Activated CD4-positive, alpha-beta T cell treated with anti-CD3 and anti-CD28 coated beads for 36 hours (primary cell): ENCODE measurements around the gene RSPO3. TPM values are rescaled to one million over a fixed set of nuclear protein-coding genes. Genes with fewer than 3 reads are reported as not detected.
"Not testable (repeated sequence)": the region's sequence is repeated elsewhere in the genome, so short reads cannot be mapped to it uniquely, and the experiment has no call there.

Source experiments
- ATAC-seq: fragments of 200-7000 bp; cut with Tn5 transposase; one replicate; pipeline ENCODE4 v1.10.0; 2021; ENCODE audit warnings: mild to moderate bottlenecking, moderate library complexity
- CTCF ChIA-PET: fragments of 350-600 bp; sonication (Branson Sonifier 250); formaldehyde crosslinking; loops from one replicate; lab custom pipeline; 2021; ENCODE audit warnings: antibody characterized with exemption; lab: Charles Lee
- POLR2A ChIA-PET: fragments of 350-600 bp; sonication (Branson Sonifier 250); formaldehyde crosslinking; loops from one replicate; lab custom pipeline; 2021; ENCODE audit warnings: antibody characterized with exemption, inconsistent platforms; lab: Charles Lee
- DNase-seq: peaks from one replicate; pipeline ENCODE4 v3.0.0-alpha.2; 2020
- H3K27ac Mint-ChIP-seq: one replicate; pipeline ENCODE4 v1.8.0; 2021; ENCODE audit warnings: mixed read lengths
- H3K27me3 Mint-ChIP-seq: one replicate; pipeline ENCODE4 v1.8.0; 2021; ENCODE audit warnings: mixed read lengths
- H3K36me3 Mint-ChIP-seq: one replicate; pipeline ENCODE4 v1.8.0; 2021; ENCODE audit warnings: low read depth, mixed read lengths
- H3K4me1 Mint-ChIP-seq: one replicate; pipeline ENCODE4 v1.8.0; 2021; ENCODE audit warnings: mixed read lengths
- H3K4me3 Mint-ChIP-seq: one replicate; pipeline ENCODE4 v1.8.0; 2021; ENCODE audit warnings: mild to moderate bottlenecking, moderate library complexity, mixed read lengths
- H3K9me3 Mint-ChIP-seq: one replicate; pipeline ENCODE4 v1.8.0; 2021; ENCODE audit warnings: low read depth, mixed read lengths
- intact Hi-C, 2 experiments: fragments of 100-400 bp; cut with DNase I in 1 of 2; cut with micrococcal nuclease in 1 of 2; formaldehyde crosslinking; loops; one replicate each; pipeline versions ENCODE4 v1.14.2 to v1.15.1; 2022 to 2024; cut with DNase I, micrococcal nuclease
- total RNA-seq, 2 experiments: library from RNA; stranded (reverse); gene quantifications; one replicate each; pipeline ENCODE4 v1.2.3, GENCODE V29; 2021

The RSPO3 gene
- total RNA-seq, 2 experiments from 2014 or later: not detected

DNA sequence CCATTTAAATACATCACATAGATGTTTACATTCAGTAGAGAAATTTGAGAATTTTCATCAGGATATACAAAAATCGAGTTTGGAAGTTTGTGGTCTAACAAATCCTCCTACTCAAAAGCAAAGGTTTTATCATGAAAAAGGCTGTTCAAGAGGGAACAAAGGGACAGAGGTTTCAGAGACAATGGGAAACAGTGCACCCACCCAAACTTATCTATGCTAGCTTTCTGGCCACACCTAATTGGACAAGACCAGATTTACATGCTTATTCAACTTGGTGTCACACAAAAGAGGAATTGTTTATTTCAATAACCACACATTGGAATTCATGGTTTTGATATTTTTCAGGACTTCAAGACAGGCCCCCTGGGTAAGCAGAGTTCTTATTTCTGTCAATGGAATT lies 28.4 kb upstream of the RSPO3 start:
- Mint-ChIP-seq H3K27ac (no peak overlapping the region), H3K4me1 (no peaks in the 10 kb centered on the region), H3K36me3 (no peaks in the 10 kb centered on the region), H3K4me3 (no peak overlapping the region), H3K27me3 (peaks cover 3% of the 10 kb centered on the region), H3K9me3 (no peaks in the 10 kb centered on the region)
- no peak for ATAC-seq
- DNase-seq: no peak
- ChIA-PET CTCF (no interaction called here), POLR2A (no interaction called here)
- intact Hi-C loops: loop anchor here in 1 of 2 experiments (10.0 kb wide), 1 partner anchor 1965 kb away; no protein-coding TSS in a partner anchor

DNA sequence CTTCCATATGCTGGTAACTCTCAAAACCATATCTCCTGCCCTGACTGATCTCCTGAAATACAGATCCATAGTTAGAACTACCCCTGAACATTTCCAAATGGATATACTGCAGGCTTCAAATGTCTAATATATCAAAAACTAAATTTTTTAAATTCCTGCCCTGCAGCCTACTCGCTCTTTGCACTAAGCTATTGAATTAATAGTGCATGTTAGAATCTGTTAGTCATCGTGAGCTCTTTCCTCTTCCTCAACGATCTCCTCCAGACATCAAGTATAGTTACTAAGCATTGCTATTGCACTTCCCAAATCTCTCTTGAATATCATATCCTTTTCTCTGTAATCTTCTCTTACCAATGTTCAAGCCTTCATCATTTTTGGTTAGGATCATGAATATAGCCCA lies 26.0 kb upstream of the RSPO3 start:
- no peak for DNase-seq
- POLR2A ChIA-PET: interaction anchor here (0.6 kb wide), 1 partner anchor 148 kb away, joined by 5 read pairs; no protein-coding TSS in a partner anchor
- no peaks in the 10 kb centered on the region for H3K27me3 Mint-ChIP-seq
- no peaks in the 10 kb centered on the region for H3K4me1 Mint-ChIP-seq
- CTCF ChIA-PET: no interaction called here
- H3K27ac Mint-ChIP-seq: no peak overlapping the region
- no peaks in the 10 kb centered on the region for H3K9me3 Mint-ChIP-seq
- no peak for ATAC-seq
- intact Hi-C loops: loop anchor here in 1 of 2 experiments (10.0 kb wide), 1 partner anchor 1962 kb away; no protein-coding TSS in a partner anchor
- H3K36me3 Mint-ChIP-seq: no peaks in the 10 kb centered on the region
- H3K4me3 Mint-ChIP-seq: no peak overlapping the region

DNA sequence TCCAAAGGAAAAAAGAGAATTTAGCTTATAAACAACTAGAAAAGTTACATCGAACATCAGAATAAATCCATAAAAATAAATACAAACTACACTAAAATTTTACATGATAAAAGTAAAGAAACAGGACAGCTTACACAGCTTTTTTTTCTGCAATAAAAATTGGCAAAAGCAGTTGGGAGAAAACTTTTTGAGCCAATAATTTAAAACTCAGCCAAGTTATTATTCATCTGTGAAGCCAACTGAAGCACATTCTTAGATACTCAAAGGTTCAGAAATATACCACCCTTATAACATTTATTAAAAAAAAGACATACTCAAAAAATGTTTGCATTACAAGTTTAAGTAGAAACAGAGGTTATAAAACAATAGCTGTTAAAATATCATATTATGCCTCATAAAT lies 23.7 kb upstream of the RSPO3 start:
- Mint-ChIP-seq H3K9me3 (no peaks in the 10 kb centered on the region), H3K27me3 (no peaks in the 10 kb centered on the region), H3K4me1 (no peaks in the 10 kb centered on the region), H3K27ac (no peak overlapping the region), H3K4me3 (no peak overlapping the region), H3K36me3 (no peaks in the 10 kb centered on the region)
- ATAC-seq: no peak
- DNase-seq: no peak
- ChIA-PET POLR2A (no interaction called here), CTCF (no interaction called here)
- intact Hi-C loops: loop anchor here in 1 of 2 experiments (10.0 kb wide), 1 partner anchor 1960 kb away; no protein-coding TSS in a partner anchor

DNA sequence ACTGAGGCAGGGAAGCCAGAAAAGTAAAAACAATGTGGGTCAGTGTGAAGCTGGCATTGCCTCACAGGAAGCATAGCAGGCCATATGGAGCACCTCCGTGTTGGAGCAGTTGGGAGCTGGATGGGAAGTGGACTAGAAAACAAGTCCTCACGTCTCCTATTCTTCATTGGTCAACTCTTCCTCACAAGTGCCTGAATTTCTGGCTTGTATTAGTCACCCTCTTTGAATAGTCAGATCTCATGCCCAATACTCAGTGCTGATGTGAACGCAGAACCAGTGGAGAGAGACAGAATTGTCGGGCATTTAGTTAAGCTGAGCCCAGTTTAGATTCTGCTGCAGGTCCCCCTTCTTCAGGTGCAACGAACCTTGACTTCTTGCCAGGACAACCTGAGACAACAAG lies 22.3 kb upstream of the RSPO3 start:
- Mint-ChIP-seq H3K36me3 (no peaks in the 10 kb centered on the region), H3K9me3 (no peaks in the 10 kb centered on the region), H3K27me3 (no peaks in the 10 kb centered on the region), H3K4me3 (no peak overlapping the region), H3K27ac (no peak overlapping the region), H3K4me1 (no peaks in the 10 kb centered on the region)
- POLR2A ChIA-PET: no interaction called here
- CTCF ChIA-PET: interaction anchor here (1.0 kb wide), 1 partner anchor 1071 kb away, joined by 3 read pairs; no protein-coding TSS in a partner anchor
- DNase-seq: no peak
- ATAC-seq: no peak
- intact Hi-C loops: loop anchor here in 1 of 2 experiments (10.0 kb wide), 1 partner anchor 1959 kb away; no protein-coding TSS in a partner anchor

DNA sequence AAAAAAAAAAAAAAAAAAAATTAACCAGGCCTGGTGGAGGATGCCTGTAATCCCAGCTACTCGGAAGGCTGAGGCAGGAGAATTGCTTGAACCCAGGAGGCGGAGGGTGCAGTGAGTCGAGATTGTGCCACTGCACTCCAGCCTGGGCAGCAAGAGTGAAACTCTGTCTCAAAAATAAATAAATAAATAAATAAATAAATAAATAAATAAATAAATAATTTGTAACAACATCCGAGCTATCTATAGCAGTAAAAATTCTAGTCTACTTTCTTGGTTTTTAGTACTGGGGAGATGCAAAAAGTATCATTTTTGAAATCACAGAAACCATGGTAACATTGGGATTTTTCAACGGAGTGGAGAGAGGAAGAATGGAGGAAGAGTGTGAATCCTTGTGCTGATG lies 21.0 kb upstream of the RSPO3 start:
- H3K4me1 Mint-ChIP-seq, CTCF ChIA-PET, H3K27me3 Mint-ChIP-seq, DNase-seq, H3K27ac Mint-ChIP-seq, H3K36me3 Mint-ChIP-seq, H3K4me3 Mint-ChIP-seq, H3K9me3 Mint-ChIP-seq, ATAC-seq, POLR2A ChIA-PET: not testable (repeated sequence)
- intact Hi-C loops: loop anchor here in 1 of 2 experiments (10.0 kb wide), 1 partner anchor 1957 kb away; no protein-coding TSS in a partner anchor

DNA sequence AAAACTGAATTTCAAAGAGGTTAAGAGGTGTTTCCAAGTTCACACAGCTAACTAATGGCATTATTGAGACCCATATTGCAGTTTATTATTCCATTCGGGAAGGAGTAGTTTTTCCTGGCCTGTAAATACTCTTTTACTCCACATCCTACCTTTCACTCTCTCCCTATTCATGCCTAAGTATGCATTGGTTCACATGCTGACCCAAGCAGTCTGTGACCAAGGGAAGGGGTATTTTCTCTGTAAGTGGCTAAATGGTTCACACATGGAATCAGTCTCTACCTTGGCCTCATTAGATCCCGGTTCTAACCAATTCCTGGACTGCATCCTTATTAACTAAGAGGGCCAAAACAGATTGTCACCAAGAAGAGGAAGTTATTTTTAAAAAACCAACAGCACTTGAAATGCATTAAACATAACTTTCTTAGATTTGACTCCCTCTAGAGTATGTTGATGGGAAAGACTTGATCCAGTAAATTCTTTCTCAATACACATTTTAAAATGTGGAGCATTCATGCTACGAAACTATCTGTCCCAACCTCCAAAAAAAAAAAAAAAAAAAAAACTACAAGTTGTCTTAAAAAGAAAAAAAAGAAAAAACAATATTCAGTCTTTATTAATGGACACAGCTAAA lies 17.8 kb upstream of the RSPO3 start:
- no peaks in the 10 kb centered on the region for H3K4me1 Mint-ChIP-seq
- intact Hi-C loops: no loop called here
- ChIA-PET CTCF (interaction anchor here (0.8 to 1.2 kb wide), 3 partner anchors 10 to 297 kb away, joined by 3 read pairs; no protein-coding TSS in a partner anchor), POLR2A (no interaction called here)
- ATAC-seq (no peak), DNase-seq (no peak)
- H3K27me3 Mint-ChIP-seq: peaks cover 11% of the 10 kb centered on the region
- H3K27ac Mint-ChIP-seq: no peak overlapping the region
- no peaks in the 10 kb centered on the region for H3K9me3 Mint-ChIP-seq
- no peaks in the 10 kb centered on the region for H3K36me3 Mint-ChIP-seq
- no peak overlapping the region for H3K4me3 Mint-ChIP-seq

DNA sequence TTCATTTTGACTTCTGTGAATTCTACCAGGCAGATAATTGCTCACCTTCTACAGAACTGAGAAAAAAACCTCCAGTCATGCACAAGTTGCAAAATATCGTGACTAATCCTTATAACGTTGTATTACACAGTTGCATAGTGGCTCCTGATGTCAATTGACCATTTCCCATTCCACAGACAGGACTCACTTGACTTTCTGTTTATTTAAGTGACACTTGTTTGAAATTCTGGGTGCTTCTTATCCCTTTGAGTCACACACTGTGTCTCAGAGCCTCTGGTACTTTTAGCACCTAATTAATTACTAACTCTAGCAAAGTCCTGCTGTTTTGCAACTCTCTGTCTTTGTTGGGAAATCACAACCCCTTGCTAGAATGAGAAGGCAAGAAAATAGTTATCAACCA lies 16.2 kb upstream of the RSPO3 start:
- Mint-ChIP-seq H3K4me3 (no peak overlapping the region), H3K27ac (no peak overlapping the region), H3K27me3 (peaks cover 18% of the 10 kb centered on the region), H3K4me1 (no peaks in the 10 kb centered on the region), H3K9me3 (no peaks in the 10 kb centered on the region), H3K36me3 (no peaks in the 10 kb centered on the region)
- intact Hi-C loops: no loop called here
- CTCF ChIA-PET: no interaction called here
- POLR2A ChIA-PET: no interaction called here
- DNase-seq (no peak), ATAC-seq (no peak)

DNA sequence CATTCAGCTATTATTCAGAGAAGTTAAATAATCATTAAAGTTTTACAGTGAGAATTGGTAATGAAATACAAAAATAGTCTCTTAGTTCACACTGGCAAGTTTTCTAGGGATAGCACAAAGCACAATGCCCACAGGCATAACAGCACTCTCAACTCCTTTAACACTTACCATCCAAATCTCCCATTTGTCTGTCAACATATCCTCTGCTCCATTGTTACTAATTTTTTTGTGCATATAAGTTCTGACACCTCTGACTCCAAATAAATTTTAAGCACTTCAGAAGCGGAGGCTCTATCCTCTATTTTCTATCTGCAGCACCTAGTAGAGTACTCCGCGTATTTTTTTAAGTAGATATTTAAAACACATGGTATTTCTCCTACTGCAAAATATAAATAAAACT lies 15.6 kb upstream of the RSPO3 start:
- Mint-ChIP-seq H3K27me3 (peaks cover 20% of the 10 kb centered on the region), H3K4me3 (no peak overlapping the region), H3K4me1 (no peaks in the 10 kb centered on the region), H3K27ac (no peak overlapping the region), H3K36me3 (no peaks in the 10 kb centered on the region), H3K9me3 (no peaks in the 10 kb centered on the region)
- CTCF ChIA-PET: no interaction called here
- DNase-seq: no peak
- intact Hi-C loops: no loop called here
- POLR2A ChIA-PET: no interaction called here
- no peak for ATAC-seq

DNA sequence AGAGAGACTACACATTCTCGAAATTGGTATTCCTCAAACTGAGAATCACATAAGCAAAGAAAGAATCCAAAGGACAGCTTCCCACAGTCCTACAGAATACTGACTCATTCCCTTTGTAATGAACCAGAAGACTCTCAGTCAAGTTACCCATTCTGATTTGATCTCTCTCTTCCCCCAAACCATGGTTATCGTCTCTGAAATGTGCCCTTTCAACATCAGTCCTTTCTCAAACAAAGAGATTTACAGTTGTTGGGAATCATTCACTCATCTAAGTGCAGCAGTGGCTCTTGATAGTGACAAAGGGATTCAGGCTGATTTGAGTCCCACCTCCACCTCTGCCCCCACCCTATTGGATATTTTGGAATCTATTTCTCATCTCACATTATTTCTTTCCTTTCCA lies 15.0 kb upstream of the RSPO3 start:
- intact Hi-C loops: no loop called here
- DNase-seq (no peak), ATAC-seq (no peak)
- no peak overlapping the region for H3K4me3 Mint-ChIP-seq
- ChIA-PET POLR2A (no interaction called here), CTCF (no interaction called here)
- no peaks in the 10 kb centered on the region for H3K36me3 Mint-ChIP-seq
- H3K4me1 Mint-ChIP-seq: no peaks in the 10 kb centered on the region
- H3K27me3 Mint-ChIP-seq: peaks cover 22% of the 10 kb centered on the region
- H3K9me3 Mint-ChIP-seq: no peaks in the 10 kb centered on the region
- H3K27ac Mint-ChIP-seq: no peak overlapping the region

DNA sequence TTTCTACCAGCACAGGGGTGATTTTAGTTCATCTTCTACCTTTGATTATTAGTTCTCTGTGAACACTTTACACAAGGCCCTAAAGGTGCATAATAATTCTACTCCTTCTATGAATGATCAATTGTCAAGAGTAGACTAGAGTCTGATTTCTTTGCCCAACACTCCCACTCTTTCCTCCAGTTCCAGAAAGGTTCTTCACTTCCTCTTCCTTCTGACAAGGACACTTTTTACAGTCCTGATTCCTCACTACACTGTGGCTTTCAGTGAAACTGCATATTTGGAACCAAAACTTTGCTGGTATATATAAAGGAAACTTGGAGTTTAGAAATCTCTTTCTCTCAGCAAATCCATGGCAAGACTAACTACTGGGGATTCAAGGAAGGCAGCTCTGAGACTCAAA lies 10.6 kb upstream of the RSPO3 start:
- Mint-ChIP-seq H3K9me3 (no peaks in the 10 kb centered on the region), H3K4me1 (no peaks in the 10 kb centered on the region), H3K27me3 (peaks cover 20% of the 10 kb centered on the region), H3K36me3 (no peaks in the 10 kb centered on the region), H3K4me3 (no peak overlapping the region), H3K27ac (no peak overlapping the region)
- DNase-seq: no peak
- CTCF ChIA-PET: no interaction called here
- POLR2A ChIA-PET: no interaction called here
- intact Hi-C loops: no loop called here
- no peak for ATAC-seq

DNA sequence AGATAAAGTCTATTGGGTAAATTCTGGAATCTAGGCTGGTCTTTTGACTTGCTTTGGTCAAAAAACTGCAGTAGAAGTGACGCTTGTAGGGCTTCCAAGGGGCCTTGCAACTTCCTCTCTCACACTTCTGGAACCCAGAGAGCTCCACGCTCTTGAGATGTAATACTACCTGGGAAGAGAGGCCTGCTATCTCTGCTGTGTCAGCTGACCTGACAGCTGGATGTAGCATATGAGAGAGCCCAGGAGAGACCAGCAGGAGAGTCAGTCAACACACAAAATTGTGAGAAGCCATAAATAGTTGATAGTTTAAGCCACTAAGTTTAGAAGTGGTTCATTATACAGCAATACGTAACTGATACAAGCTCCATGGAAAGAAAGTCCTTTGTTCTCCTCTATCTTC lies 7.8 kb upstream of the RSPO3 start:
- intact Hi-C loops: no loop called here
- ATAC-seq (no peak), DNase-seq (no peak)
- Mint-ChIP-seq H3K36me3 (no peaks in the 10 kb centered on the region), H3K4me1 (no peaks in the 10 kb centered on the region), H3K27ac (no peak overlapping the region), H3K4me3 (no peak overlapping the region), H3K9me3 (no peaks in the 10 kb centered on the region), H3K27me3 (peaks cover 22% of the 10 kb centered on the region)
- CTCF ChIA-PET: interaction anchor here (0.9 kb wide), 1 partner anchor 10 kb away, joined by 3 read pairs; no protein-coding TSS in a partner anchor
- POLR2A ChIA-PET: no interaction called here

DNA sequence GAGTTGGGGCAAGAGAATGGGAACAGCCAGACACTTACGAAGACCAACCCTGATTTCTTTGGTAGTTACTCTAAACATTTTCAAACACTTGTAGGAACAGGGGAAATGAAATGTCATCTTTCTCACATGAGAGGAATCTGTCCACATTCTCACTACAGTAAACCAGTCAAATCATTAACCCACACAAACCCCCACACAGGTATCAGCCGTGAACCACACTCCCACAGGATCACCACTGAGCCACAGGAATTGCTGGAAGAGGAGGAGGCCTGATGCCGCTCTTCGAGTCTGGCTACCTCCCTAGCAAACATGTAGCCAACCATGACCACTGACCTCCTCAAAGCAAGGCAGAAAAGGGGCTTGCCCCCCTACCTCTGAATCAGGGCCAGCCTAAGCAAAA lies 6.9 kb upstream of the RSPO3 start:
- H3K36me3 Mint-ChIP-seq: no peaks in the 10 kb centered on the region
- ATAC-seq (no peak), DNase-seq (no peak)
- H3K9me3 Mint-ChIP-seq: no peaks in the 10 kb centered on the region
- intact Hi-C loops: no loop called here
- H3K27ac Mint-ChIP-seq: no peak overlapping the region
- POLR2A ChIA-PET: no interaction called here
- H3K4me1 Mint-ChIP-seq: no peaks in the 10 kb centered on the region
- no peak overlapping the region for H3K4me3 Mint-ChIP-seq
- CTCF ChIA-PET: no interaction called here
- peaks cover 25% of the 10 kb centered on the region for H3K27me3 Mint-ChIP-seq
